Mesenchymal stem cell (in vitro differentiated cells and primary cell): ENCODE data around the gene PTPRCAP.
"Not testable (repeated sequence)": the region's sequence is repeated elsewhere in the genome, so short reads cannot be mapped to it uniquely, and the experiment has no call there.

Experiments used
- DNase-seq: peaks from one replicate; pipeline ENCODE4 v3.0.0-alpha.2; 2013
- H2AFZ ChIP-seq: one replicate; pipeline ENCODE4 v1.6.1; 2013; ENCODE audit warnings: low read depth, mild to moderate bottlenecking, control low read depth, inconsistent platforms, low read length, moderate library complexity
- H2AK5ac ChIP-seq: 2 replicates; pipeline ENCODE4 v1.6.1; 2013; ENCODE audit warnings: low read length, moderate library complexity, mild to moderate bottlenecking, inconsistent platforms; ENCODE audit not compliant: severe bottlenecking
- H2BK120ac ChIP-seq: one replicate; pipeline ENCODE4 v1.6.1; 2013; ENCODE audit warnings: low read depth, mild to moderate bottlenecking, inconsistent platforms, low read length, moderate library complexity
- H2BK12ac ChIP-seq, 2 experiments: one replicate each; pipeline ENCODE4 v1.6.1; 2013; ENCODE audit warnings: inconsistent platforms in 2 of 2, low read length in 2 of 2, mild to moderate bottlenecking in 2 of 2, moderate library complexity in 2 of 2, control low read depth in 1 of 2
- H2BK15ac ChIP-seq: one replicate; pipeline ENCODE4 v1.6.1; 2013; ENCODE audit warnings: mild to moderate bottlenecking, low read depth, inconsistent platforms; ENCODE audit not compliant: poor library complexity, severe bottlenecking
- H2BK5ac ChIP-seq: 2 replicates; pipeline ENCODE4 v1.6.1; 2013; ENCODE audit warnings: low read depth, mild to moderate bottlenecking, low read length, control low read depth, inconsistent platforms; ENCODE audit not compliant: poor library complexity, severe bottlenecking
- H3K14ac ChIP-seq, 2 experiments: one replicate each; pipeline ENCODE4 v1.6.1; 2013; ENCODE audit warnings: inconsistent platforms in 2 of 2, low read length in 2 of 2, control low read depth in 1 of 2, mild to moderate bottlenecking in 1 of 2, moderate library complexity in 1 of 2
- H3K18ac ChIP-seq, 2 experiments: one replicate each; pipeline ENCODE4 v1.6.1; 2013; ENCODE audit warnings: inconsistent platforms in 2 of 2, low read length in 2 of 2, control low read depth in 1 of 2, low read depth in 1 of 2, mild to moderate bottlenecking in 1 of 2
- H3K23ac ChIP-seq, 2 experiments: one replicate each; pipeline ENCODE4 v1.6.1; 2013; ENCODE audit warnings: inconsistent platforms in 2 of 2, low read length in 2 of 2, mild to moderate bottlenecking in 2 of 2, moderate library complexity in 2 of 2, control low read depth in 1 of 2
- H3K27ac ChIP-seq: 2 replicates; pipeline ENCODE4 v1.5.1; 2013; ENCODE audit warnings: mild to moderate bottlenecking, moderate library complexity, low read length, control low read depth, inconsistent platforms; ENCODE audit not compliant: poor library complexity, severe bottlenecking
- H3K27me3 ChIP-seq, 2 experiments: 2 replicates each; pipeline versions ENCODE4 v1.6.1 to v1.7.0; 2013; ENCODE audit warnings: low read length in 2 of 2, mild to moderate bottlenecking in 2 of 2, moderate library complexity in 2 of 2, control low read depth in 1 of 2, inconsistent platforms in 1 of 2; ENCODE audit not compliant: control insufficient read depth in 1 of 2, insufficient read depth in 1 of 2
- H3K36me3 ChIP-seq, 2 experiments: 2 replicates each; pipeline versions ENCODE4 v1.6.1 to v1.7.0; 2013; ENCODE audit warnings: low read length in 2 of 2, control low read depth in 1 of 2, inconsistent platforms in 1 of 2, low read depth in 1 of 2, mild to moderate bottlenecking in 1 of 2; ENCODE audit not compliant: insufficient read depth in 2 of 2, control insufficient read depth in 1 of 2
- H3K4ac ChIP-seq, 2 experiments: one replicate each; pipeline ENCODE4 v1.6.1; 2013; ENCODE audit warnings: inconsistent platforms in 2 of 2, low read length in 2 of 2, mild to moderate bottlenecking in 2 of 2, moderate library complexity in 2 of 2, control low read depth in 1 of 2, low read depth in 1 of 2
- H3K4me1 ChIP-seq: 2 replicates; pipeline ENCODE4 v1.6.1; 2013; ENCODE audit warnings: low read depth, low read length, control low read depth; ENCODE audit not compliant: control insufficient read depth, insufficient read depth
- H3K4me2 ChIP-seq: 2 replicates; pipeline ENCODE4 v1.6.1; 2013; ENCODE audit warnings: low read length, mild to moderate bottlenecking, inconsistent platforms; ENCODE audit not compliant: poor library complexity, severe bottlenecking
- H3K4me3 ChIP-seq, 2 experiments: 2 replicates each; pipeline versions ENCODE4 v1.5.1 to v1.7.0; 2013; ENCODE audit warnings: low read length in 2 of 2, mild to moderate bottlenecking in 2 of 2, control low read depth in 1 of 2, low read depth in 1 of 2; ENCODE audit not compliant: insufficient read depth in 1 of 2
- H3K79me1 ChIP-seq: replicated peaks from 2 replicates; pipeline ENCODE4 v1.6.1; 2013; ENCODE audit warnings: mild to moderate bottlenecking, control low read depth, low read length, inconsistent platforms; ENCODE audit not compliant: poor library complexity, severe bottlenecking
- H3K9ac ChIP-seq: 2 replicates; pipeline ENCODE4 v1.7.0; 2013; ENCODE audit warnings: mild to moderate bottlenecking, low read length, moderate library complexity
- H3K9me3 ChIP-seq: 2 replicates; pipeline ENCODE4 v1.7.0; 2013; ENCODE audit warnings: mild to moderate bottlenecking, low read length; ENCODE audit not compliant: control insufficient read depth
- H4K8ac ChIP-seq: one replicate; pipeline ENCODE4 v1.6.1; 2013; ENCODE audit warnings: inconsistent platforms, mild to moderate bottlenecking, low read length, moderate library complexity
- H4K91ac ChIP-seq: one replicate; pipeline ENCODE4 v1.6.1; 2013; ENCODE audit warnings: mild to moderate bottlenecking, low read length, inconsistent platforms
- whole genome bisulfite sequencing: methylation state at CpG from one replicate; pipeline ENCODE4 v1.1.7; 2013; ENCODE audit warnings: mixed read lengths; 5-methylcytosine and 5-hydroxymethylcytosine counted together

Gene PTPRCAP

GRCh38 chr11:67427364-67427859 is 10.1 kb downstream of the PTPRCAP start:
- WGBS = 92% methylated on average over 19 of the region's 19 CpGs
- H3K14ac ChIP-seq, H3K23ac ChIP-seq, H2BK15ac ChIP-seq, H2AFZ ChIP-seq, H4K91ac ChIP-seq, H2BK5ac ChIP-seq, H3K4me2 ChIP-seq, H3K27ac ChIP-seq, H3K18ac ChIP-seq, H3K27me3 ChIP-seq, H3K9me3 ChIP-seq, DNase-seq, H2AK5ac ChIP-seq, H2BK12ac ChIP-seq, H2BK120ac ChIP-seq: not testable (repeated sequence)
- Histone ChIP-seq H3K79me1 (peaks cover 12% of the 10 kb centered on the region), H3K4me3 (peak overlapping the region in 1 of 2 experiments; percentile 93), H3K4me1 (peaks cover 18% of the 10 kb centered on the region), H3K4ac (peak overlapping the region; percentile 19 to 85), H4K8ac (peak overlapping the region; percentile 98), H3K9ac (peak overlapping the region; percentile 97), H3K36me3 (peaks cover 18 to 36% of the 10 kb centered on the region in 2 experiments)

- H4K91ac ChIP-seq = no peak overlapping the region
Observed at GRCh38 chr11:67423891-67424613, 13.4 kb downstream of the PTPRCAP start.

GRCh38 chr11:67423466-67423865 is 14.0 kb downstream of the PTPRCAP start:
- 95% methylated on average over 13 of the region's 13 CpGs for WGBS
- Histone ChIP-seq H3K23ac (no peak overlapping the region), H2AFZ (no peak overlapping the region), H2BK15ac (no peak overlapping the region), H2AK5ac (no peak overlapping the region), H3K9me3 (no peaks in the 10 kb centered on the region), H3K4me1 (peaks cover 38% of the 10 kb centered on the region), H3K4me2 (no peak overlapping the region), H3K27me3 (no peaks in the 10 kb centered on the region), H3K9ac (no peak overlapping the region), H3K27ac (no peak overlapping the region), H3K36me3 (peaks cover 0 to 17% of the 10 kb centered on the region in 2 experiments), H4K8ac (no peak overlapping the region), H3K14ac (no peak overlapping the region), H4K91ac (no peak overlapping the region), H2BK5ac (no peak overlapping the region), H3K18ac (no peak overlapping the region), H3K79me1 (peaks cover 8% of the 10 kb centered on the region), H3K4ac (no peak overlapping the region), H2BK12ac (no peak overlapping the region), H2BK120ac (no peak overlapping the region), H3K4me3 (peak overlapping the region in 1 of 2 experiments; percentile 1)
- no peak for DNase-seq

More at GRCh38 chr11:67423891-67424613, 13.4 kb downstream of the PTPRCAP start:
- Histone ChIP-seq H3K4me3 (peak overlapping the region in 1 of 2 experiments; percentile 1), H3K14ac (no peak overlapping the region), H2BK120ac (no peak overlapping the region), H3K9me3 (no peaks in the 10 kb centered on the region), H3K79me1 (peaks cover 8% of the 10 kb centered on the region), H3K27me3 (no peaks in the 10 kb centered on the region), H2AK5ac (no peak overlapping the region), H3K4ac (no peak overlapping the region), H2AFZ (no peak overlapping the region), H3K23ac (no peak overlapping the region), H3K36me3 (peaks cover 0 to 13% of the 10 kb centered on the region in 2 experiments), H4K8ac (no peak overlapping the region), H3K27ac (no peak overlapping the region), H2BK15ac (no peak overlapping the region), H2BK5ac (no peak overlapping the region), H2BK12ac (no peak overlapping the region), H3K9ac (no peak overlapping the region), H3K4me1 (peaks cover 35% of the 10 kb centered on the region), H3K18ac (no peak overlapping the region), H3K4me2 (no peak overlapping the region)
- WGBS = 92% methylated on average over 30 of the region's 34 CpGs
- DNase-seq = no peak

GRCh38 chr11:67422891-67423290 is 14.6 kb downstream of the PTPRCAP start:
- H2BK15ac ChIP-seq = no peak overlapping the region
- no peak overlapping the region for H3K4ac ChIP-seq
- H3K4me2 ChIP-seq = no peak overlapping the region
- H3K79me1 ChIP-seq = peaks cover 8% of the 10 kb centered on the region
- H2BK120ac ChIP-seq = no peak overlapping the region
- no peak overlapping the region for H3K9ac ChIP-seq
- no peak overlapping the region for H2BK12ac ChIP-seq
- H3K4me3 ChIP-seq = no peak overlapping the region
- H2AFZ ChIP-seq = no peak overlapping the region
- H2BK5ac ChIP-seq = no peak overlapping the region
- DNase-seq = no peak
- WGBS = 84% methylated on average over 6 of the region's 6 CpGs
- no peak overlapping the region for H3K18ac ChIP-seq
- H4K8ac ChIP-seq = no peak overlapping the region
- no peaks in the 10 kb centered on the region for H3K9me3 ChIP-seq
- peaks cover 0 to 17% of the 10 kb centered on the region in 2 experiments for H3K36me3 ChIP-seq
- H3K27ac ChIP-seq = no peak overlapping the region
- peaks cover 0 to 3% of the 10 kb centered on the region in 2 experiments for H3K27me3 ChIP-seq
- H3K4me1 ChIP-seq = peaks cover 41% of the 10 kb centered on the region
- peak overlapping the region; percentile 70 for H4K91ac ChIP-seq
- no peak overlapping the region for H2AK5ac ChIP-seq
- H3K23ac ChIP-seq = no peak overlapping the region
- no peak overlapping the region for H3K14ac ChIP-seq
